Neural cell (in vitro differentiated cells): ENCODE measurements around the gene SAP30BP. TPM values are rescaled to one million over a fixed set of nuclear protein-coding genes. Genes with fewer than 3 reads are reported as not detected.
A peak's percentile ranks its signal among the peaks of the same experiment; 100 is the strongest.

Experiments used
- H2AFZ ChIP-seq: fragments of 200-600, 300-800 bp; sonication (generic), shearing (Covaris generic); 2 replicates; pipeline ENCODE4 v1.6.0; 2014; ENCODE audit warnings: low read depth, mild to moderate bottlenecking, antibody characterized with exemption, low read length, moderate library complexity
- H3F3A ChIP-seq: fragments of 200-600 bp; shearing (Covaris generic); 2 replicates; pipeline ENCODE4 v1.6.1; 2016; ENCODE audit warnings: mild to moderate bottlenecking, moderate library complexity, mixed read lengths, antibody characterized with exemption, low read length; ENCODE audit not compliant: insufficient read depth, poor library complexity, severe bottlenecking
- H3K27ac ChIP-seq: fragments of 200-600, 300-800 bp; sonication (generic), shearing (Covaris generic); 2 replicates; pipeline ENCODE4 v1.5.1; 2014; ENCODE audit warnings: mild to moderate bottlenecking, low read length, moderate library complexity
- H3K27me3 ChIP-seq: fragments of 300-800, 200-600 bp; sonication (generic), shearing (Covaris generic); 2 replicates; pipeline ENCODE4 v1.6.0; 2014; ENCODE audit warnings: mild to moderate bottlenecking, low read depth, low read length, moderate library complexity; ENCODE audit not compliant: insufficient read depth
- H3K36me3 ChIP-seq: fragments of 300-800, 200-600 bp; sonication (generic), shearing (Covaris generic); 2 replicates; pipeline ENCODE4 v1.5.1; 2014; ENCODE audit warnings: mild to moderate bottlenecking, antibody characterized with exemption, low read length, moderate library complexity; ENCODE audit not compliant: insufficient read depth
- H3K4me2 ChIP-seq: fragments of 300-800, 200-600 bp; sonication (generic), shearing (Covaris generic); 2 replicates; pipeline ENCODE4 v1.6.0; 2014; ENCODE audit warnings: mild to moderate bottlenecking, low read length
- H3K4me3 ChIP-seq: fragments of 300-800, 200-600 bp; sonication (generic), shearing (Covaris generic); 2 replicates; pipeline ENCODE4 v1.5.1; 2014; ENCODE audit warnings: mild to moderate bottlenecking, low read length, moderate library complexity
- H3K79me2 ChIP-seq: fragments of 200-600 bp; shearing (Covaris generic); replicated peaks from 2 replicates; pipeline ENCODE4 v1.6.0; 2014; ENCODE audit warnings: mild to moderate bottlenecking, low read length, moderate library complexity; ENCODE audit not compliant: insufficient read depth
- H3K9ac ChIP-seq: fragments of 300-800, 200-600 bp; sonication (generic), shearing (Covaris generic); 2 replicates; pipeline ENCODE4 v1.6.1; 2016; ENCODE audit warnings: mild to moderate bottlenecking, low read length, mixed read lengths
- H3K9me2 ChIP-seq: fragments of 200-600 bp; shearing (Covaris generic); 2 replicates; pipeline ENCODE4 v1.6.1; 2016; ENCODE audit warnings: mild to moderate bottlenecking, low read length, mixed read lengths; ENCODE audit not compliant: insufficient read depth
- H3K9me3 ChIP-seq: fragments of 200-600, 300-800 bp; sonication (generic), shearing (Covaris generic); 2 replicates; pipeline ENCODE4 v1.6.1; 2016; ENCODE audit warnings: mild to moderate bottlenecking, mixed run types, low read length, moderate library complexity, mixed read lengths
- H4K20me1 ChIP-seq: fragments of 200-600 bp; shearing (Covaris generic); 2 replicates; pipeline ENCODE4 v1.6.1; 2016; ENCODE audit warnings: mild to moderate bottlenecking, mixed run types; ENCODE audit not compliant: insufficient read depth
- CTCF ChIP-seq: fragments of 450-650 bp; IDR thresholded peaks from 2 replicates; pipeline ENCODE4 v1.5.1; 2014; ENCODE audit warnings: antibody characterized with exemption, mild to moderate bottlenecking, moderate library complexity; ENCODE audit not compliant: poor library complexity, severe bottlenecking
- EP300 ChIP-seq: fragments of 450-650 bp; conservative IDR thresholded peaks from 2 replicates; pipeline ENCODE4 v1.6.1; 2014; ENCODE audit warnings: antibody characterized with exemption, mild to moderate bottlenecking, moderate library complexity; ENCODE audit not compliant: poor library complexity, severe bottlenecking
- EZH2 ChIP-seq: fragments of 200-600, 300-800 bp; shearing (Covaris generic), sonication (generic); IDR thresholded peaks from 2 replicates; pipeline ENCODE4 v1.6.1; 2014; ENCODE audit warnings: antibody characterized with exemption, low read length, borderline replicate concordance, mild to moderate bottlenecking; ENCODE audit not compliant: insufficient read depth, poor library complexity, severe bottlenecking
- MXI1 ChIP-seq: fragments of 450-650 bp; conservative IDR thresholded peaks from 2 replicates; pipeline ENCODE4 v1.6.1; 2014; ENCODE audit warnings: antibody characterized with exemption, mild to moderate bottlenecking; ENCODE audit not compliant: poor library complexity, severe bottlenecking
- RAD21 ChIP-seq: fragments of 450-650 bp; conservative IDR thresholded peaks from 2 replicates; pipeline ENCODE4 v1.6.1; 2014; ENCODE audit warnings: antibody characterized with exemption, mild to moderate bottlenecking, moderate library complexity
- REST ChIP-seq: IDR thresholded peaks from 2 replicates; pipeline ENCODE4 v1.6.1; 2012; ENCODE audit warnings: borderline replicate concordance
- SMC3 ChIP-seq: fragments of 450-650 bp; conservative IDR thresholded peaks from 2 replicates; pipeline ENCODE4 v1.6.1; 2014; ENCODE audit warnings: antibody characterized with exemption, mild to moderate bottlenecking, moderate library complexity; ENCODE audit not compliant: poor library complexity
- TAF1 ChIP-seq: IDR thresholded peaks from 2 replicates; pipeline ENCODE4 v1.6.1; 2012; ENCODE audit warnings: low read depth
- polyA plus RNA-seq: library from polyadenylated mRNA; depleted of rRNA; stranded (reverse); fragments of >200 nt; gene quantifications from 2 replicates; pipeline ENCODE4 v1.2.3, GENCODE V29; 2014

Gene SAP30BP
- polyA plus RNA-seq, 1 donor from 2014 or later: 156 TPM

GRCh38 chr17:75749545-75750389, 82.6 kb downstream of the SAP30BP start:
- no peaks in the 10 kb centered on the region for H3K27me3 ChIP-seq
- no peak overlapping the region for H3K4me2 ChIP-seq
- H3K79me2 ChIP-seq: no peaks in the 10 kb centered on the region
- no peaks in the 10 kb centered on the region for H3F3A ChIP-seq
- no peak overlapping the region for H3K27ac ChIP-seq
- no peak overlapping the region for H3K9ac ChIP-seq
- TF ChIP-seq SMC3 (peak; percentile 44), EZH2 (no peak), TAF1 (no peak), CTCF (peak; percentile 75), RAD21 (peak; percentile 55)
- H3K9me2 ChIP-seq: no peaks in the 10 kb centered on the region
- H2AFZ ChIP-seq: no peak overlapping the region
- H3K36me3 ChIP-seq: no peaks in the 10 kb centered on the region
- no peak overlapping the region for H3K4me3 ChIP-seq
- H3K9me3 ChIP-seq: no peaks in the 10 kb centered on the region
- no peaks in the 10 kb centered on the region for H4K20me1 ChIP-seq

GRCh38 chr17:75750661-75751423, 83.7 kb downstream of the SAP30BP start:
- Histone ChIP-seq H3K9me3 (no peaks in the 10 kb centered on the region), H3K27me3 (no peaks in the 10 kb centered on the region), H3K4me2 (no peak overlapping the region), H3K27ac (no peak overlapping the region), H3K79me2 (no peaks in the 10 kb centered on the region), H3K36me3 (no peaks in the 10 kb centered on the region), H3K9me2 (no peaks in the 10 kb centered on the region), H2AFZ (no peak overlapping the region), H4K20me1 (no peaks in the 10 kb centered on the region), H3K9ac (no peak overlapping the region), H3K4me3 (no peak overlapping the region), H3F3A (no peaks in the 10 kb centered on the region)
- no peak for TF ChIP-seq RAD21
- TF ChIP-seq EZH2: no peak

- H3K27ac ChIP-seq: no peak overlapping the region
- H3K9me3 ChIP-seq: no peaks in the 10 kb centered on the region
- H3F3A ChIP-seq: no peaks in the 10 kb centered on the region
- H3K79me2 ChIP-seq: no peaks in the 10 kb centered on the region
- H3K9ac ChIP-seq: no peak overlapping the region
- no peak for TF ChIP-seq SMC3
- TF ChIP-seq REST: no peak
- no peak for TF ChIP-seq EP300
- no peak for TF ChIP-seq TAF1
- TF ChIP-seq MXI1: no peak
- no peak overlapping the region for H3K4me2 ChIP-seq
- no peaks in the 10 kb centered on the region for H3K36me3 ChIP-seq
- no peaks in the 10 kb centered on the region for H3K27me3 ChIP-seq
- H4K20me1 ChIP-seq: no peaks in the 10 kb centered on the region
- H3K4me3 ChIP-seq: no peak overlapping the region
- no peaks in the 10 kb centered on the region for H3K9me2 ChIP-seq
- no peak overlapping the region for H2AFZ ChIP-seq
These were observed 84.7 kb downstream of the SAP30BP start for GRCh38 chr17:75751676-75752404.
